GM12801 (cell line): ENCODE results near the gene TMEM244.

Experiments
- TF ChIP-seq, protein P1 (sequence below): IDR thresholded peaks from one replicate; pipeline ENCODE4 v1.5.1; 2011; ENCODE audit warnings: control low read depth; ENCODE audit not compliant: insufficient read length; ENCODE audit errors: extremely low read depth

TMEM244 gene, protein sequence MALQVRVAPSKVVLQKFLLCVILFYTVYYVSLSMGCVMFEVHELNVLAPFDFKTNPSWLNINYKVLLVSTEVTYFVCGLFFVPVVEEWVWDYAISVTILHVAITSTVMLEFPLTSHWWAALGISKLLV

DNA sequence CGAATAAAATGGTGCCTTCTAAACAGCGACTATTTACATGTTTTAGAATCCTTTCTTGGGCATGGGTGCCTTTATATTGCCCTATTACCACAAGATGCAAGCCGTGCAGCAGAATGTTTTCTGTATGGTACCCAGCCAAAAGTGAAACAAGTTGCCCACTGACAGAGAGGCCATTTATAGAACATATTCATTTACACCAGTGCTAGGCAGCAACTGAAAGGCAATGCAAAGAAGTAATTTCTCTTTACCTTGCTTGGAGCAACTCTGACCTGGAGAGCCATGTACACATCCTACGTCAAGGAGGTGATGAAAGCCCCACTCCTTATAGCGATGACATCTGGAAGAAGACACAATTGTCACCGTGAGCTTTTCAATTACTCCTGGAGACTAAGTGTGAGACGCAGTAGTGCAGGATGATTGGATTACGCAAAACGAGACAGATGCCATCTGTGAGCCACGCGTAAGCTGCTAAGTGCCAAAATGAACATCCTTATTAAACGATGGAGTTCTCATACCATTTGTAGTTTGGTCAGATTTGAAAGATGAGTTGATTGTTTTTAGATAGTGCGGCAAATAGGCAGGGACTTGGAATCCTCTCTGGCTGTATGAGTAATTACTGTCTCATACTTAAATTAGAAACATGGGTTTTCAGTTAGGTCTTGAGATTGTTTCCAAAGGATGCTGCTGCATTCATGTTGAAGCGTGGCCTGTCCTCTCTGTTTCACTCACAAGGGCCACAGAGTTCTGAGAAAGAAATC lies at the start of gene TMEM244:
TMEM244 (minus strand) TSS at position 408 of the 758 bp plus-strand sequence; CDS start at position 281, 127 bp downstream.
- TF ChIP-seq, protein P1, sequence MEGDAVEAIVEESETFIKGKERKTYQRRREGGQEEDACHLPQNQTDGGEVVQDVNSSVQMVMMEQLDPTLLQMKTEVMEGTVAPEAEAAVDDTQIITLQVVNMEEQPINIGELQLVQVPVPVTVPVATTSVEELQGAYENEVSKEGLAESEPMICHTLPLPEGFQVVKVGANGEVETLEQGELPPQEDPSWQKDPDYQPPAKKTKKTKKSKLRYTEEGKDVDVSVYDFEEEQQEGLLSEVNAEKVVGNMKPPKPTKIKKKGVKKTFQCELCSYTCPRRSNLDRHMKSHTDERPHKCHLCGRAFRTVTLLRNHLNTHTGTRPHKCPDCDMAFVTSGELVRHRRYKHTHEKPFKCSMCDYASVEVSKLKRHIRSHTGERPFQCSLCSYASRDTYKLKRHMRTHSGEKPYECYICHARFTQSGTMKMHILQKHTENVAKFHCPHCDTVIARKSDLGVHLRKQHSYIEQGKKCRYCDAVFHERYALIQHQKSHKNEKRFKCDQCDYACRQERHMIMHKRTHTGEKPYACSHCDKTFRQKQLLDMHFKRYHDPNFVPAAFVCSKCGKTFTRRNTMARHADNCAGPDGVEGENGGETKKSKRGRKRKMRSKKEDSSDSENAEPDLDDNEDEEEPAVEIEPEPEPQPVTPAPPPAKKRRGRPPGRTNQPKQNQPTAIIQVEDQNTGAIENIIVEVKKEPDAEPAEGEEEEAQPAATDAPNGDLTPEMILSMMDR = no peak

DNA sequence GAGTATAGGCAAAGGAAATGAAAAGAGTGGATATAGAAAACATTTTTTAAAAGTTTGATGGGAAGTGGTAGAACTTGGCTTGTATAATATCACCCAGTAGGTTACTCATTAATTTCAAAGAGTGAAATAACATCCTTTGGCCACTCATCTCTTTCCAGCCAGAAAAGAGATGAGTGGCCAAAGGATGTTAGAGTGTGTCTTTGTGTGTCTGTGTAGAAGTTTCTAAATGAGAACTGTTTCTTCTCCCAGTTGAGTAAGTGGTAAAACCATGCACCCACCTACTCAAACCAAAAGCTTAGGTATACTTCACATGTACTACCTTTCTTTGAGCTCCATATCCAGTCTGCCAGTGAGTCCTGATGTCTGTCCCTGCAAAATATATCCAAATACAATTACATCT lies 47.7 kb upstream of the TMEM244 start:
- TF ChIP-seq, protein P1 = no peak

DNA sequence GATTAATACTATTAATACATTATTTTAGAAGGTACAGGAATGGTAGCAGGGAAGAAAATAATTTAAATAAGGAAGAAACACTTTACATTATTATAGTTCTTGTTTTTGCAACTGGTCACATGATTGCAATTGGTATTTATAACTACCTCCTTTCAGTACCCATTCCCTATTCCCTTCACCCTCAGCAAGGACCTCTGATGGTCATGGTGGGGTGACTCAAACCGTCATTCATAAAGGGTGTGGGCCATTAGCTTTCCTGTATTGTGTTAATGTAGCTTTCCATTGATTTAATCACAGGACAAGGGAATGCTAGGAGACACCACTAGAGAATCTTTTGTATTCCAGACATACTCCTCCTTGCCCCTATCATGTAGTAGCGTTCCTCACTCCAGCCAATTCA lies 47.2 kb upstream of the TMEM244 start:
- TF ChIP-seq, protein P1 = no peak

DNA sequence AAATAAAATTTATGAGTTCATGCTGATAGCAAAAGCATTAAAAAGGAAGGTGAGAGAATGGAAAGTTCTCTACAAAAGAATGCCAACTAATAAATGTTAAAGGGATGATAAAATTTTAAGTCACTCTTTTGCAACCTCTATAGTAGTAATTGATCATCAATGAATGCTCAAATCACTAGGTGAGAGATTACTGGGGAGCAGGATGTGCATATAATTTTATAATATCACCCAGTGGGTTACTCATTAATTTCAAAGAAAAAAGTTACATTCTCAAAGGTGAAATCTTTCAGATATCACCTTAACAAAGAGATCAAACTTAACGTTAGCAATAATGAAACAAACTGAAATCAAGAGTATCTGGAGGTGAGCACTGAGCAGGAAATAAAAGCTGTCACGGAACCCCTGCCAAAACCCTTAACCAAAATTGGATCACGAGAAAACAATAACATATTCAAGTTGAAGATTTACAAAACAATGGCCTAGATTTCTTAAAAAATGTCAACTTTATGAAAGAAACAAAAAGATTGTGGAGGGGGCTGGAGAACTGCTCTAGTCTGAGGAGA lies 45.5 kb upstream of the TMEM244 start:
- TF ChIP-seq, protein P1 = no peak

DNA sequence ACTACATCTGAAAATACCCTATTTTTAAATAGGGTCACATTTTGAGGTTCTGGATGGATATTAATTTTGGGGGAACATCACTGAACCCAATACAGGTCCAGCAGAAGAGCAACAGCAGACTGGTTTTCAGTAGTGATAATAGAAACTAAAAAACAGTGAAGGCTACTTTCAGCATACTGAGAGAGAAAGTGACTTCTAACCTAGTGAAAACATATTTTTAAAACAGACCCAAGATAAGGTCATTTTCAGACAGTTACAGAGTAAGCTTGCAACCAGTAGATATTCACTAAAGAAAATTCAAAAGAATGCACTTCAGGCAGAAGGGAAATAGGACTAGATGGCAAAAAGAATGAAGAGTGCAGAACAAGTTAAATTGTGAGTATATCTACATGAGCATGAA lies 42.0 kb upstream of the TMEM244 start:
- TF ChIP-seq, protein P1 = no peak

DNA sequence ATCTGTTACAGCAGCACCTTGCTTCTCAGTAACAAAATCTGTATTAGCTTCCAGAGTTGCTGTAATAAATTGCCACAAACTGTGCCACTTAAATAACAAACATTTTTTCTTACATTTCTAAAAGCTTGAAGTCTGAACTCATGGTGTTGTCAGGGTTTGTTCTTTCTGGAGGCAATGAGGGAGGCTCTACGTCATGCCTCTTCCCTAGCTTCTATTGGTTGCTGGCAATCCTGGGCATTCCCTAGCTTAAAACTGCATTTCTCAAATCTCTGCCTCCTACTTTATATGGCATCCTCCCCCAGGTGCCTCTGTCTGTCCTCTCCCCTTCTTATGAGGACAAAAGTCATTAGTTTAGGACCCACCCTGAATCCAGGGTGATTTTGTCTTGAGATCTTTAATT lies 41.6 kb upstream of the TMEM244 start:
- TF ChIP-seq, protein P1 = no peak

DNA sequence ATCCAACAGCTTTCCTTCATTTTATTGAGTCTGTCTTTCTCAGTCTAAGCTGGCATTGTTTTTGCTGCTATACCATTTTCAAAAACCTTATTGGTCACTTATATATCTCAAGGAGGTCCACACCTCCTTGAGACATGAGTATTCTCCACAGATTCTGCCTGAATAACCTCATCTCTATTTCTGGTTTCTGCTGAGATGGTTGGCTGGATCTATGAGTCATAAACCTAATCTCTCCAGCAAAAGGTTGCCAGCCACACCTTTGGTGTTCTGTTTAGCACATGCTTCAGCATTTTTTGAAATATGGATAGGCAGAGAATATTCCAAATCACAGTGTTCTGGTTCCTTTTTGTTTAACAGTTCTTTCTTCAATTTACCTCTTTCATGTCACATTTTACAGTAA lies 40.8 kb upstream of the TMEM244 start:
- TF ChIP-seq, protein P1 = no peak
